Stimulated activated naive CD4-positive, alpha-beta T cell (primary cell): ENCODE results near the gene SRF.
A peak's percentile ranks its signal among the peaks of the same experiment; 100 is the strongest.

Experiments
- DNase-seq, 6 experiments: peaks; one replicate each; lab custom pipeline; 2025; lab: John Stamatoyannopoulos, UW

SRF gene

GRCh38 chr6:43147691-43148477, 23.2 kb upstream of the SRF start:
- DNase-seq: no peak

- no peak for DNase-seq
Measured at GRCh38 chr6:43149265-43149664, 21.8 kb upstream of the SRF start.

GRCh38 chr6:43150051-43150751, 20.9 kb upstream of the SRF start:
- DNase-seq: no peak

GRCh38 chr6:43159599-43159998, 11.5 kb upstream of the SRF start:
- DNase-seq: no peak

GRCh38 chr6:43163899-43164298, 7.2 kb upstream of the SRF start:
- DNase-seq: no peak

- DNase-seq: no peak
Measured at GRCh38 chr6:43170417-43170930, 595 bp upstream of the SRF start.

- peak in 5 of 6 experiments; percentile 15 to 69 (median 62) for DNase-seq
Measured at GRCh38 chr6:43171707-43172103, 636 bp downstream of the SRF start.

- peak in 5 of 6 experiments; percentile 23 to 65 (median 50) for DNase-seq
Measured at GRCh38 chr6:43172104-43173007, 1.3 kb downstream of the SRF start.

- DNase-seq: peak in 3 of 6 experiments; percentile 36 to 54 (median 53)
Measured at GRCh38 chr6:43173591-43174262, 2.7 kb downstream of the SRF start.

- peak; percentile 80 to 92 (median 87) for DNase-seq
Measured at GRCh38 chr6:43174263-43175112, 3.4 kb downstream of the SRF start.

GRCh38 chr6:43175676-43176422, 4.8 kb downstream of the SRF start:
- no peak for DNase-seq

- DNase-seq: no peak
Measured at GRCh38 chr6:43176423-43176786, 5.3 kb downstream of the SRF start.

GRCh38 chr6:43178150-43178549, 7.1 kb downstream of the SRF start:
- DNase-seq: no peak

- no peak for DNase-seq
Measured at GRCh38 chr6:43178951-43179830, 8.1 kb downstream of the SRF start.

- DNase-seq: no peak
Measured at GRCh38 chr6:43180058-43180457, 9.0 kb downstream of the SRF start.

GRCh38 chr6:43180985-43181384, 9.9 kb downstream of the SRF start:
- DNase-seq: no peak

- no peak for DNase-seq
Measured at GRCh38 chr6:43181621-43181941, 10.5 kb downstream of the SRF start.

GRCh38 chr6:43181942-43182860, 11.1 kb downstream of the SRF start, which contains the start of gene CUL9:
Gene CUL9, plus strand, starts transcription at chr6:43182196. Its CDS starts 2,115 bp downstream, at chr6:43184311.
- DNase-seq: peak; percentile 50 to 77 (median 70)
